BE2C (cell line): ENCODE results near the gene SLC25A47.

Experiments
- DNase-seq: peaks from one replicate; pipeline ENCODE4 v3.0.0-alpha.2; 2020
- H3K27me3 ChIP-seq: fragments of 250-450 bp; sonication (Bioruptor Pico); 2 replicates; pipeline ENCODE4 v1.5.1; 2020; ENCODE audit warnings: mild to moderate bottlenecking
- H3K36me3 ChIP-seq: fragments of 250-450 bp; sonication (Bioruptor Pico); 2 replicates; pipeline ENCODE4 v1.5.1; 2020; ENCODE audit warnings: mild to moderate bottlenecking
- H3K4me1 ChIP-seq: fragments of 250-450 bp; sonication (Bioruptor Pico); 2 replicates; pipeline ENCODE4 v1.5.1; 2020
- H3K4me3 ChIP-seq: 2 replicates; pipeline ENCODE4 v1.5.1; 2011; ENCODE audit warnings: low read depth, low read length
- H3K9me3 ChIP-seq: fragments of 250-450 bp; sonication (Bioruptor Pico); 2 replicates; pipeline ENCODE4 v1.5.1; 2020
- CTCF ChIP-seq: IDR thresholded peaks from 2 replicates; pipeline ENCODE4 v1.5.1; 2012; ENCODE audit warnings: mild to moderate bottlenecking, low read depth, low read length

SLC25A47 gene

DNA sequence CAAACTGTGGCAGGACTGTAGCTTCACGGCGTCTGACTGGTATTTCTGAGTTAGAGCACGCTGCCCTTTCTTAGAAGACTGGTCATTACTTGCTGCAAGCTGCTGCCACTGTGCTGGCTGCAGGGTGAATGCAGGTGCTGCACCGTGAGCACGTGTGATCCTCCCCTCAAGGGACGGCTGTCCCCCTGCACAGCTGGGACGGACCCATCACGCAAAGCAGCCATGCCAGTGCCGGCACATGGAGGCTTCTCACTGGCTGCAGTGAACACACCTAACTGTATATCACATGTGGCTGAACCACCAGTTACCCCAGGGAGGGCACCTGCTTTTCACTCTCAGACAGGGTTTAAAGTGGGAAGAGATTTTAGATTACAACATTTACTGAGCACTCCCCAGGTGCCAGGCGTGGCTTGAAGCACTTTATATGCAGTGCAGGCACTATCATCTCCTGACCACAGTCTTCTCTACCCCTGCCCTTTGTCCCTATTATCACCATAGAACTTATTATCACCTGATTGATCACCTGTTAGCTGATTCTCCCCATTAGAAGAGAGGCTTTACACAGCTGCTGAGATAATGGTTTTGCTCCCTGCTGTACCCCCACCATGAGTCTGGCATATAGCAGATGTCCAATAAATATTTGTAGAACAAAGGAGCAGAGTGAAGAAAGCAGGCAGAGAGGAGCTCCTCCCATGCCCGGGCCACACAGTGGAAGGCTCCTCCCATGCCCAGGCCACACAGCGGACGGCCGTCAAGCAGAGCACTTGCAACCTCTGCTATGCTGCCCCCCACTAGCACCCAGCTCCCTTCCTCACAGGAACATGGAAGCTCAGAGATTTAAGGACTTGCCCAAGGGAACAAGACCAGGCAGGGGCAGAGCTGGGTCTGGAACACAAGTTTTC is 25.9 kb downstream of the SLC25A47 start:
- Histone ChIP-seq H3K27me3 (no peaks in the 10 kb centered on the region), H3K4me3 (no peak overlapping the region), H3K9me3 (no peaks in the 10 kb centered on the region), H3K4me1 (peaks cover 6% of the 10 kb centered on the region; the same call in 1 of the 2 replicates), H3K36me3 (peaks cover 57% of the 10 kb centered on the region)
- TF ChIP-seq CTCF, result no peak
- no peak for DNase-seq

DNA sequence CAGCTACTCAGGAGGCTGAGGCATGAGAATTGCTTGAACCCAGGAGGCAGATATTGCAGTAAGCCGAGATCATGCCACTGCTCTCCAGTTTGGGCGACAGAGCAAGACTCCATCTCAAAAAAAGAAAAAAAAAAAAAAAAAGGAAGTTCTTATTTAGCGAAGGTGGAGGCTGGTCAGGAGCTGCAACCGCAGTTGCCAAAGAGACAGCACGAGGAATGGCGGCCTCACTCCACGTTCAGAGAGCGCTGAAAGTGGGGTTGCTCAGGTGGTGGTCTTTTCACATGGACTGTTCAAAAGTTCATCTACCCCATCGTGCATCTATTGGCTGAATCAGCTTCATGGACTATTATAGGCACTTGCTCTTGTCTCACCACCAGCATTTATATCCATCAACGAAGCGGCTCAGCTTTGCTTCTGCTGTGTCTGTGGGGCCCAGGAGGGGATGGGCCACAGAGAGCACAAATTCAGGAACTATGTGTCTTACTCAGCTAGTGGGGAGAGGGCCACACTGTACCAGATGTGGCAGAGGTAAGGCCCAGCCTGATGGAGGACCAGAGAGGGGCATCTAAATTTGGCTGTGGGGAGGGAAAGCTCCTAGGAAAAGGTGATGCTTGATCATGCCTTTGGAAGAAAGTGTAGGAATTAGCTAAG is 27.3 kb downstream of the SLC25A47 start:
- Histone ChIP-seq H3K36me3 (peaks cover 60% of the 10 kb centered on the region), H3K4me1 (peaks cover 6% of the 10 kb centered on the region; the same call in 1 of the 2 replicates), H3K4me3 (no peak overlapping the region), H3K27me3 (no peaks in the 10 kb centered on the region), H3K9me3 (no peaks in the 10 kb centered on the region)
- TF ChIP-seq CTCF, result no peak
- DNase-seq, result no peak

GRCh38 chr14:100350986-100351385 is 27.8 kb downstream of the SLC25A47 start:
- H3K36me3 ChIP-seq, result peaks cover 61% of the 10 kb centered on the region
- DNase-seq, result no peak
- H3K9me3 ChIP-seq, result no peaks in the 10 kb centered on the region
- H3K4me1 ChIP-seq, result peaks cover 2% of the 10 kb centered on the region; the same call in 1 of the 2 replicates
- no peak for TF ChIP-seq CTCF
- no peaks in the 10 kb centered on the region for H3K27me3 ChIP-seq
- H3K4me3 ChIP-seq, result no peak overlapping the region

GRCh38 chr14:100358396-100358795 is 35.3 kb downstream of the SLC25A47 start:
- peaks cover 45% of the 10 kb centered on the region for H3K36me3 ChIP-seq
- TF ChIP-seq CTCF, result no peak
- no peak for DNase-seq
- H3K27me3 ChIP-seq, result no peaks in the 10 kb centered on the region
- no peaks in the 10 kb centered on the region for H3K9me3 ChIP-seq
- H3K4me1 ChIP-seq, result peaks cover 8% of the 10 kb centered on the region
- no peak overlapping the region for H3K4me3 ChIP-seq

GRCh38 chr14:100359111-100359510 is 36.0 kb downstream of the SLC25A47 start:
- Histone ChIP-seq H3K36me3 (peaks cover 38% of the 10 kb centered on the region), H3K9me3 (no peaks in the 10 kb centered on the region), H3K4me1 (peaks cover 8% of the 10 kb centered on the region), H3K27me3 (no peaks in the 10 kb centered on the region), H3K4me3 (no peak overlapping the region)
- DNase-seq, result no peak
- TF ChIP-seq CTCF, result no peak

DNA sequence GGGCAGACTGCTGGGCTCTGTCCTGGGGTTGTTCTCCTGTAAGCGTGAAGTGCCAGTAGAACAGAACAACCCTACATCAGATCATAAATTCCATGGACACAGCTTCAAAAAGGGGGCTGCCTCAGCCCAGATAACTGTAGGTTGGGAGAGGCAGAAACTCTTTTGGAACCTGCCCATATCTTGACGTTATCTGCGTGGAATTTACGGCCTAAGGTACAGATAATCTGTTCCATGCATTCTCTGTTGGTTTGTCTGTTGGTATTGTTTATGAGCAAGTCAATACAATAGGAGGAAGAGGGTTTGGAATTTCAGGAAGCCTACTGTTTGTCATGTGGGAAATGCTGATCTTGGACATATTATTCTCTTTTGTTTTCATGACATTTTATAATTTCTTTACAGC is 36.7 kb downstream of the SLC25A47 start:
- no peak for TF ChIP-seq CTCF
- Histone ChIP-seq H3K4me3 (no peak overlapping the region), H3K4me1 (peaks cover 8% of the 10 kb centered on the region), H3K36me3 (peaks cover 37% of the 10 kb centered on the region), H3K9me3 (no peaks in the 10 kb centered on the region), H3K27me3 (no peaks in the 10 kb centered on the region)
- no peak for DNase-seq
